HEK293T (cell line): ENCODE measurements around the gene ZNF91.

Source experiments
- BHLHE40 ChIP-seq: fragments of 450-650 bp; IDR thresholded peaks from 2 replicates; pipeline ENCODE4 v1.6.1; 2016; ENCODE audit warnings: mild to moderate bottlenecking, moderate library complexity, borderline replicate concordance
- CTBP1 ChIP-seq: fragments of 450-650 bp; IDR thresholded peaks from 2 replicates; pipeline ENCODE4 v1.6.1; 2016; ENCODE audit warnings: borderline replicate concordance
- FOXM1 ChIP-seq: fragments of 450-650 bp; IDR thresholded peaks from 2 replicates; pipeline ENCODE4 v1.6.1; 2017; ENCODE audit warnings: mild to moderate bottlenecking, borderline replicate concordance
- L3MBTL2 ChIP-seq: fragments of 450-650 bp; conservative IDR thresholded peaks from 2 replicates; pipeline ENCODE4 v1.6.1; 2016; ENCODE audit warnings: mild to moderate bottlenecking
- LEF1 ChIP-seq: fragments of 450-650 bp; IDR thresholded peaks from 2 replicates; pipeline ENCODE4 v1.6.1; 2017; ENCODE audit warnings: mild to moderate bottlenecking, borderline replicate concordance
- SP1 ChIP-seq: fragments of 450-650 bp; IDR thresholded peaks from 2 replicates; pipeline ENCODE4 v1.6.1; 2017

GRCh38 chr19:23404676-23405075, 9.4 kb upstream of the ZNF91 start:
- no peak for TF ChIP-seq BHLHE40
- TF ChIP-seq LEF1, result no peak
- TF ChIP-seq SP1, result no peak
- no peak for TF ChIP-seq L3MBTL2
- no peak for TF ChIP-seq CTBP1
- no peak for TF ChIP-seq FOXM1
